Measurements from ENCODE around the gene NMRK1. TPM values are rescaled to one million over a fixed set of nuclear protein-coding genes. Genes with fewer than 3 reads are reported as not detected.

The NMRK1 gene
- total and polyA plus RNA-seq, 2 of the 13 experiments (the other 11 are each of a cell fraction or from before 2014, with no cell fraction given) = 9.1 to 12.9 TPM

DNA sequence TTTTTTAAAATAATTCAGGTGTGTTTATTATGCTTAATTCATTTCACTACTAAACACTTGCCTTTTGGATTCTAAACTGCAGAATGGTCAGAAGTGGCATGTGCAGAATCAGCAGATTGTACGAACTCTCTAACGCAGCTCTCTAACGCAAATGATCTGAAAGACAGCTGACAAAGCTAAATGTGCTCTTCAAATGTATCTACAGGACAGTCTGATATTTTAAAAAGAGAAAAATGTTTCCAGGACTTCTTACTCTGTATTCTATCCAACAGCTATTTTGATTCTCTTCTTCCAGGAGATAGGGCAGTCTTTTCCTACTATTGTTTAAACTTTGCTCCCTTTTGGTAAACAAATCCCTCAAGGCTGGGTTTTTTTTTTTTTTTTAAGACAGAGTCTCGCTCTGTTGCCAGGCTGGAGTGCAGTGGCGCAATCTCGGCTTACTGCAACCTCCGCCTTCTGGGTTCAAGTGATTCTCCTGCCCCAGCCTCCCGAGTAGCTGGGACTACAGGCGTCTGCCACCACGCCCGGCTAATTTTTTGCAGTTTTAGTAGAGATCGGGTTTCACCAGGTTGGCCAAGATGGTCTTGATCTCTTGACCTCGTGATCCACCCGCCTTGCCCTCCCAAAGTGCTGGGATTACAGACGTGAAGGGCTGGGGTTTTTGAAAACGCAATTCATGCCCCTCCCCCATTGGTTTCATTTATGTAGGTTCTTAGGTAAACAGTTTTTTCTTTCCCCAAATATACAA lies 1.2 kb downstream of the NMRK1 start (continued):
- TF ChIP-seq MED8 (CRISPR knock-in tag; IDR thresholded peaks at IDR 0.05; ENCODE audit: insufficient replicate concordance) (no peak), POLR2G (IDR thresholded peaks at IDR 0.05; ENCODE audit: low read depth, low read length) (no peak), ZNF10 (CRISPR knock-in tag; IDR thresholded peaks at IDR 0.05; ENCODE audit: borderline replicate concordance, low read depth) (no peak), TOE1 (CRISPR knock-in tag; IDR thresholded peaks at IDR 0.05) (no peak), FOSL2 (CRISPR knock-in tag; IDR thresholded peaks at IDR 0.05) (peak; percentile 23; the same call in 1 of the 2 replicates), AHR (CRISPR knock-in tag; IDR thresholded peaks at IDR 0.05) (no peak), U2AF1 (optimal IDR thresholded peaks at IDR 0.05; ENCODE audit: low read depth, low read length) (no peak), ZMYM4 (CRISPR knock-in tag; IDR thresholded peaks at IDR 0.05) (peak; percentile 48; the same call in 1 of the 2 replicates), KLF12 (CRISPR knock-in tag; IDR thresholded peaks at IDR 0.05; ENCODE audit: borderline replicate concordance) (no peak), HES4 (CRISPR knock-in tag; IDR thresholded peaks at IDR 0.05; ENCODE audit: borderline replicate concordance) (no peak), SP4 (CRISPR knock-in tag; IDR thresholded peaks at IDR 0.05) (no peak), YEATS4 (CRISPR knock-in tag; IDR thresholded peaks at IDR 0.05; ENCODE audit: borderline replicate concordance) (no peak), ZBTB8A (CRISPR knock-in tag; IDR thresholded peaks at IDR 0.05; ENCODE audit: borderline replicate concordance, low read depth) (no peak)
- TF ChIP-seq, protein P1, sequence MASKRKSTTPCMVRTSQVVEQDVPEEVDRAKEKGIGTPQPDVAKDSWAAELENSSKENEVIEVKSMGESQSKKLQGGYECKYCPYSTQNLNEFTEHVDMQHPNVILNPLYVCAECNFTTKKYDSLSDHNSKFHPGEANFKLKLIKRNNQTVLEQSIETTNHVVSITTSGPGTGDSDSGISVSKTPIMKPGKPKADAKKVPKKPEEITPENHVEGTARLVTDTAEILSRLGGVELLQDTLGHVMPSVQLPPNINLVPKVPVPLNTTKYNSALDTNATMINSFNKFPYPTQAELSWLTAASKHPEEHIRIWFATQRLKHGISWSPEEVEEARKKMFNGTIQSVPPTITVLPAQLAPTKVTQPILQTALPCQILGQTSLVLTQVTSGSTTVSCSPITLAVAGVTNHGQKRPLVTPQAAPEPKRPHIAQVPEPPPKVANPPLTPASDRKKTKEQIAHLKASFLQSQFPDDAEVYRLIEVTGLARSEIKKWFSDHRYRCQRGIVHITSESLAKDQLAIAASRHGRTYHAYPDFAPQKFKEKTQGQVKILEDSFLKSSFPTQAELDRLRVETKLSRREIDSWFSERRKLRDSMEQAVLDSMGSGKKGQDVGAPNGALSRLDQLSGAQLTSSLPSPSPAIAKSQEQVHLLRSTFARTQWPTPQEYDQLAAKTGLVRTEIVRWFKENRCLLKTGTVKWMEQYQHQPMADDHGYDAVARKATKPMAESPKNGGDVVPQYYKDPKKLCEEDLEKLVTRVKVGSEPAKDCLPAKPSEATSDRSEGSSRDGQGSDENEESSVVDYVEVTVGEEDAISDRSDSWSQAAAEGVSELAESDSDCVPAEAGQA (IDR thresholded peaks at IDR 0.05; ENCODE audit: low read depth) = no peak
- TF ChIP-seq, protein P1 (CRISPR knock-in tag; IDR thresholded peaks at IDR 0.05; ENCODE audit: borderline replicate concordance) = no peak
- TF ChIP-seq, protein P2, sequence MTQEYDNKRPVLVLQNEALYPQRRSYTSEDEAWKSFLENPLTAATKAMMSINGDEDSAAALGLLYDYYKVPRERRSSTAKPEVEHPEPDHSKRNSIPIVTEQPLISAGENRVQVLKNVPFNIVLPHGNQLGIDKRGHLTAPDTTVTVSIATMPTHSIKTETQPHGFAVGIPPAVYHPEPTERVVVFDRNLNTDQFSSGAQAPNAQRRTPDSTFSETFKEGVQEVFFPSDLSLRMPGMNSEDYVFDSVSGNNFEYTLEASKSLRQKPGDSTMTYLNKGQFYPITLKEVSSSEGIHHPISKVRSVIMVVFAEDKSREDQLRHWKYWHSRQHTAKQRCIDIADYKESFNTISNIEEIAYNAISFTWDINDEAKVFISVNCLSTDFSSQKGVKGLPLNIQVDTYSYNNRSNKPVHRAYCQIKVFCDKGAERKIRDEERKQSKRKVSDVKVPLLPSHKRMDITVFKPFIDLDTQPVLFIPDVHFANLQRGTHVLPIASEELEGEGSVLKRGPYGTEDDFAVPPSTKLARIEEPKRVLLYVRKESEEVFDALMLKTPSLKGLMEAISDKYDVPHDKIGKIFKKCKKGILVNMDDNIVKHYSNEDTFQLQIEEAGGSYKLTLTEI (CRISPR knock-in tag; conservative IDR thresholded peaks at IDR 0.05) = no peak
- TF ChIP-seq, protein P3, sequence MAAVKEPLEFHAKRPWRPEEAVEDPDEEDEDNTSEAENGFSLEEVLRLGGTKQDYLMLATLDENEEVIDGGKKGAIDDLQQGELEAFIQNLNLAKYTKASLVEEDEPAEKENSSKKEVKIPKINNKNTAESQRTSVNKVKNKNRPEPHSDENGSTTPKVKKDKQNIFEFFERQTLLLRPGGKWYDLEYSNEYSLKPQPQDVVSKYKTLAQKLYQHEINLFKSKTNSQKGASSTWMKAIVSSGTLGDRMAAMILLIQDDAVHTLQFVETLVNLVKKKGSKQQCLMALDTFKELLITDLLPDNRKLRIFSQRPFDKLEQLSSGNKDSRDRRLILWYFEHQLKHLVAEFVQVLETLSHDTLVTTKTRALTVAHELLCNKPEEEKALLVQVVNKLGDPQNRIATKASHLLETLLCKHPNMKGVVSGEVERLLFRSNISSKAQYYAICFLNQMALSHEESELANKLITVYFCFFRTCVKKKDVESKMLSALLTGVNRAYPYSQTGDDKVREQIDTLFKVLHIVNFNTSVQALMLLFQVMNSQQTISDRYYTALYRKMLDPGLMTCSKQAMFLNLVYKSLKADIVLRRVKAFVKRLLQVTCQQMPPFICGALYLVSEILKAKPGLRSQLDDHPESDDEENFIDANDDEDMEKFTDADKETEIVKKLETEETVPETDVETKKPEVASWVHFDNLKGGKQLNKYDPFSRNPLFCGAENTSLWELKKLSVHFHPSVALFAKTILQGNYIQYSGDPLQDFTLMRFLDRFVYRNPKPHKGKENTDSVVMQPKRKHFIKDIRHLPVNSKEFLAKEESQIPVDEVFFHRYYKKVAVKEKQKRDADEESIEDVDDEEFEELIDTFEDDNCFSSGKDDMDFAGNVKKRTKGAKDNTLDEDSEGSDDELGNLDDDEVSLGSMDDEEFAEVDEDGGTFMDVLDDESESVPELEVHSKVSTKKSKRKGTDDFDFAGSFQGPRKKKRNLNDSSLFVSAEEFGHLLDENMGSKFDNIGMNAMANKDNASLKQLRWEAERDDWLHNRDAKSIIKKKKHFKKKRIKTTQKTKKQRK (IDR thresholded peaks at IDR 0.05; ENCODE audit: low read length) = no peak
- TF ChIP-seq, protein P4, sequence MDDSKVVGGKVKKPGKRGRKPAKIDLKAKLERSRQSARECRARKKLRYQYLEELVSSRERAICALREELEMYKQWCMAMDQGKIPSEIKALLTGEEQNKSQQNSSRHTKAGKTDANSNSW (CRISPR knock-in tag; IDR thresholded peaks at IDR 0.05; ENCODE audit: borderline replicate concordance) = no peak

All from HepG2 (cell line).